GM18520 (cell line): ENCODE measurements around the gene ARFGEF3.

Experiments
- ATAC-seq: cut with Tn5 transposase; IDR thresholded peaks from one replicate; pipeline ENCODE4 v1.9.1; 2021; ENCODE audit not compliant: unreplicated experiment

Gene ARFGEF3

GRCh38 chr6:138387577-138388368, 226.0 kb downstream of the ARFGEF3 start:
- no peak for ATAC-seq

- ATAC-seq = no peak
Observed at GRCh38 chr6:138389551-138389950, 227.8 kb downstream of the ARFGEF3 start.
